Choroid plexus epithelial cell (primary cell): ENCODE data around the gene MYCT1.
A peak's percentile ranks its signal among the peaks of the same experiment; 100 is the strongest.
"Not testable (repeated sequence)": the region's sequence is repeated elsewhere in the genome, so short reads cannot be mapped to it uniquely, and the experiment has no call there.

ENCODE experiments used
- DNase-seq: peaks from one replicate; pipeline ENCODE4 v3.0.0-alpha.2; 2010; ENCODE audit warnings: low read depth
- H3K4me3 ChIP-seq: 2 replicates; pipeline ENCODE4 v1.5.1; 2011; ENCODE audit warnings: low read depth, mild to moderate bottlenecking, control low read depth, low read length, moderate library complexity
- CTCF ChIP-seq: conservative IDR thresholded peaks from 2 replicates; pipeline ENCODE4 v1.5.1; 2011; ENCODE audit warnings: low read depth, mild to moderate bottlenecking, control low read depth, inconsistent platforms, low read length, moderate library complexity

MYCT1 gene

GRCh38 chr6:152698692-152699091 lies 995 bp downstream of the MYCT1 start:
- DNase-seq: no peak
- no peak overlapping the region for H3K4me3 ChIP-seq
- TF ChIP-seq CTCF: no peak

- no peak for TF ChIP-seq CTCF
- no peak for DNase-seq
- no peak overlapping the region for H3K4me3 ChIP-seq
Observed at GRCh38 chr6:152700427-152700826, 2.7 kb downstream of the MYCT1 start.

GRCh38 chr6:152701081-152701862 lies 3.6 kb downstream of the MYCT1 start:
- peak; percentile 7 for TF ChIP-seq CTCF
- peak; percentile 25 for DNase-seq
- H3K4me3 ChIP-seq: no peak overlapping the region

GRCh38 chr6:152701863-152702401 lies 4.2 kb downstream of the MYCT1 start:
- H3K4me3 ChIP-seq: no peak overlapping the region
- TF ChIP-seq CTCF: no peak
- no peak for DNase-seq

- not testable (repeated sequence) for DNase-seq, H3K4me3 ChIP-seq
Observed at GRCh38 chr6:152703750-152704149, 6.1 kb downstream of the MYCT1 start.

- H3K4me3 ChIP-seq: no peak overlapping the region
- TF ChIP-seq CTCF: no peak
- no peak for DNase-seq
Observed at GRCh38 chr6:152705327-152705726, 7.6 kb downstream of the MYCT1 start.

- H3K4me3 ChIP-seq: no peak overlapping the region
- TF ChIP-seq CTCF: no peak
- no peak for DNase-seq
Observed at GRCh38 chr6:152716322-152716721, 18.6 kb downstream of the MYCT1 start.
